GM12873 (cell line): ENCODE results near the gene MLXIPL.

Experiments
- TF ChIP-seq, protein P1 (sequence below): IDR thresholded peaks from 2 replicates; pipeline ENCODE4 v1.5.1; 2012; ENCODE audit warnings: low read depth, mild to moderate bottlenecking, moderate library complexity, low read length, control low read depth; ENCODE audit not compliant: insufficient read depth; ENCODE audit errors: missing control alignments

Gene MLXIPL

DNA sequence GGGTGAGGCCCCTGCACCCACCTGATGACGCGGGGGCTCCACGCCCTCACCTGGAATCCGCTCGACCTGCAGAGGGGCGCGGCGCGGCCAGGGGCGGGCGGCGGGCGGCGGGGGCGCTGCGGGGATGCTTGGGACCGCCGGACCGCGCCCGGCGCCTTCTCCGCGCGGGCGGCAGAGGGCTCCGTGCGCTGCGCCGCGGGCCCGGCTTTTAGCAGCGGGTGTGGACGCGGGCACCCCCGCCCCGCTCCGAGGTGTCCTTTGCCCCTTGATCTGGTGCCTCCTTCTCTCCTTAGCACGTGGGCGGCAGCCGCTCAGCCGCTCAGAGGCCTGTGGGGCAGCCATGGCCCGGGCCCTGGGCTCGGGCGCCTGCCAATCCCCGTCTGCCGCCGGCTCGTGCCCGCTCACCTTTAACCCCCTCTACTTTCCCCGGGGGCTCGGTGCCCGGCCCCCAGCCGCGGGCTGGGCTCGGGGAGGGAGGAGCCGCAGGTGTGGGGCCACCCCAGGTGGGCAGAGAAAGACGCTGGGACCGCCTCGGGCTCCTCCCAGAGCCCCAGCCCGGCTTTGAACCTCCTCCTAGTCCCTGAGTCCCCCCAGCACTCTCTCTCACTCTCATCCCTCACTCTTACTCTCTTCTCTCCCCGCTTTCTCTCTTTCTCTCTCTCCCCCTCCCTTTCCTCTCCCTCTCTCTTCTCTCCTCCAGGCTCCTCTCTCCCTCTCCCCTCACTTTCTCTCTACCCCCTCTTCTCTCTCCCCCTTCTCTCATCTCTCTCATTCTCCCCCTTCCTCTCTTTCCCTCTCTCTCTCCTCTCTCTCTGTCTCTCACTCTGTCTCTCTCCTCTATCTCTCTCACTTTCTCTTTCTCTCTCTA is 23.6 kb upstream of the MLXIPL start:
- TF ChIP-seq, protein P1, sequence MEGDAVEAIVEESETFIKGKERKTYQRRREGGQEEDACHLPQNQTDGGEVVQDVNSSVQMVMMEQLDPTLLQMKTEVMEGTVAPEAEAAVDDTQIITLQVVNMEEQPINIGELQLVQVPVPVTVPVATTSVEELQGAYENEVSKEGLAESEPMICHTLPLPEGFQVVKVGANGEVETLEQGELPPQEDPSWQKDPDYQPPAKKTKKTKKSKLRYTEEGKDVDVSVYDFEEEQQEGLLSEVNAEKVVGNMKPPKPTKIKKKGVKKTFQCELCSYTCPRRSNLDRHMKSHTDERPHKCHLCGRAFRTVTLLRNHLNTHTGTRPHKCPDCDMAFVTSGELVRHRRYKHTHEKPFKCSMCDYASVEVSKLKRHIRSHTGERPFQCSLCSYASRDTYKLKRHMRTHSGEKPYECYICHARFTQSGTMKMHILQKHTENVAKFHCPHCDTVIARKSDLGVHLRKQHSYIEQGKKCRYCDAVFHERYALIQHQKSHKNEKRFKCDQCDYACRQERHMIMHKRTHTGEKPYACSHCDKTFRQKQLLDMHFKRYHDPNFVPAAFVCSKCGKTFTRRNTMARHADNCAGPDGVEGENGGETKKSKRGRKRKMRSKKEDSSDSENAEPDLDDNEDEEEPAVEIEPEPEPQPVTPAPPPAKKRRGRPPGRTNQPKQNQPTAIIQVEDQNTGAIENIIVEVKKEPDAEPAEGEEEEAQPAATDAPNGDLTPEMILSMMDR: no peak

- TF ChIP-seq, protein P1: no peak
These were observed 22.7 kb upstream of the MLXIPL start for GRCh38 chr7:73646785-73647724.

DNA sequence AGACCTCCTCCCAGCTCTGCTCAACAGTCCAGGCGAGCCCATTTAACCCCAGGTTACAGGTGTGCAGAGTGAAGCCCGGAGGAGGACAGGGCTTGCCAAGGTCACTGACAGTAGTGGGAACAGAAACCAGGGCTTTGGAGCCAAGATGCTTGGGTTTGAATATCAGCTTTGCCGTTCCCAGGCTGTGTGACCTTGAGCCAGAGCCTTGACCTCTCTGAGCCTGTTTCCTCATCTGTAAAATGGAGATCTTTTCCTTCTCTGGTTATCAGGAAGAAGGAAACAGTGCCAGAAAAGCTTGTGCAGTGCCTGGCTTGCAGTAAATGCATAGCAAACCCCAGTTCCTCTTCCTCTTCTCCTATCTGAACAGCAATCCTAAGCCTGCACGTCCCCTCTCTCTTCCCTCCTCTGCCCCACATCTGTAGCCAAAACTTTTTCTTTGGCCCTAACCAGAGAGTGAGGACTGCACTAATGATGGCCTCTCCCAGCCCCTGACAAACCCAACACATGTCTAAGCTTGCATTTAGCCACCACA is 21.4 kb upstream of the MLXIPL start:
- TF ChIP-seq, protein P1: no peak

- TF ChIP-seq, protein P1: no peak
These were observed 20.5 kb upstream of the MLXIPL start for GRCh38 chr7:73644688-73645286.

DNA sequence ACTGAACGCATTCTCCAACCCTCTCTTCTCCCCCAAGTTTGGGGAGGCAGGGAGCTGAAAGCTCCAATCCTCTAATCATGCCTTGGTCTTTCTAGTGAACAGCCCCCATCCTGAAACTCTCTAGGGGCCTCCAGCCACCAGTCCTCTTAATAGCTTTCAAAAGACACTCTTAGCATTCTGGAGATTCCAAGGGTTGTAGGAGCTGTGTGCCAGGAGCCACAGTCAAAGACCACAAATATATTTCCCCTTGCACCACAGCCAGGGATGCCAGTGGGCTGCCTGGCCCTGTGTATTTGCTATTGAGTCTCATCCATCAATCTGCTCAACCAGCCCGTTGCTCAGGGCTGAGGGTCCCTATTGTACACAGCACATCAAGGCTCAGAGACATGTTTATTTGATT is 18.5 kb upstream of the MLXIPL start:
- TF ChIP-seq, protein P1: no peak

GRCh38 chr7:73638911-73639310 is 14.6 kb upstream of the MLXIPL start:
- TF ChIP-seq, protein P1: no peak
